Measurements from ENCODE around the gene STC2. TPM values are rescaled to one million over a fixed set of nuclear protein-coding genes. Genes with fewer than 3 reads are reported as not detected.
A peak's percentile ranks its signal among the peaks of the same experiment; 100 is the strongest.

The STC2 gene
- polyA plus RNA-seq, 3 donors, result 1.9 to 3.2 (median 2.9) TPM

DNA sequence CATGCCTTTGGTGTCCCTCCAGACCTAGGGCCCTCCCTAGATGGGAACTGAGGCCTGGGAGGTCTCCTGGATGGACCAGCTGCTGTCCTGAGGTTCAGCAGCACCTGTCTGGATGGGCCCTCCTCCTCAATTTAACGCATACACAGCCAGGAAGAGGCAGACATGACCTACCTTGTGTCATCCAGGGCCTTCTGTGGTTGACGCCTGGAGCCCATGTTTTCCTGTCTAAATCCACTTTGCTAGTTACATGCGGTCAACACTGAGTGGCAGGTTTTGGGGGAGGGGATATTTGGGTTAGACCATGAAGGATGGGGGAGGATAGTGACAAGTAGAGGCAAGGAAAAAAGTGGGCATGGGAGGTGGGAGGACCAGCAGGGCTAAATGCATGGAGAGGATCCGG lies 3.1 kb upstream of the STC2 start:
- DNase-seq (ENCODE audit: extremely low read depth in 1 of 11, low read depth in 9 of 11, low spot score in 4 of 11), result no peak

DNA sequence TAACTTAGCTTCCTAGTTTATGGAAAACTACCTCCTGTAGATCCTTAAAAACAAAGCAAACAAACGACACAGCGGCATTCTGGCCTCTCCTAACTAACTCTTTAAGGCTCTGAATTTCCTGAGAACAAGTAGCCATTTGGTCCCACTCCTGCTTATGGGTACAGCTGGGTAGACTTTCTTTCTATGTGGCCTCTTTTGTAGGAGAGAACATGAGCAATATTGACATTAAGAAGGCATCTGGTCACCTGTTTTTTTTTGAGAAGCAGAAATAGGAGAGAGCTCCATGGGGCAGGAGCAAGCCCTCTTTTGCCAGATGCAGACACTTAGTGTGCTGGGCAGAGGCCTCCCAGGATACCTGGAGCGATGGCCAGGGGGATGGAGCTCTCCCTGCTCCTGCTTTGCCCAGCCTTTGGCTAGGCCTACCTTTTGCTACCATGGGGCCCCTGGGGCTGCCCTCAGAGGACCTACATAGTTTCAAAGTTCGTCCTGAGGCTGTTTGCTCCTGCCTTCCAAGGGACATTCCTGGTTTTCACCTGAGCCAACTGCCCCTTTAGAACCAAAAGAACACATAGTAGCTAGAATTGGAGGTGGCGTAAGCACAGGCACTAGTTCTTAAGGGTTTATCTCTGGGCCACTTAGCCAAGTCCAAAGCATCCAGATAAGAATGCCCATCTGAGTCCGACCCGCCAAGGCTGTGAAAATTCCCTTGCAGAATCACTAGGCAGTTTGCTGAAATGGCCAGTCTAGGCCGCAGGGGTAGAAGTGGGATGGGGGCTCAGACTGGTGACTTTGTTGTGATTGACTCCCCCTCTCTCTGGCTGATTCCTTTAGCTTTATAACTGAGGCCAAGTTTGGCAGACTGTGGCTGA lies 2.4 kb upstream of the STC2 start:
- no peak for DNase-seq (ENCODE audit: extremely low read depth in 1 of 11, low read depth in 9 of 11, low spot score in 4 of 11)

DNA sequence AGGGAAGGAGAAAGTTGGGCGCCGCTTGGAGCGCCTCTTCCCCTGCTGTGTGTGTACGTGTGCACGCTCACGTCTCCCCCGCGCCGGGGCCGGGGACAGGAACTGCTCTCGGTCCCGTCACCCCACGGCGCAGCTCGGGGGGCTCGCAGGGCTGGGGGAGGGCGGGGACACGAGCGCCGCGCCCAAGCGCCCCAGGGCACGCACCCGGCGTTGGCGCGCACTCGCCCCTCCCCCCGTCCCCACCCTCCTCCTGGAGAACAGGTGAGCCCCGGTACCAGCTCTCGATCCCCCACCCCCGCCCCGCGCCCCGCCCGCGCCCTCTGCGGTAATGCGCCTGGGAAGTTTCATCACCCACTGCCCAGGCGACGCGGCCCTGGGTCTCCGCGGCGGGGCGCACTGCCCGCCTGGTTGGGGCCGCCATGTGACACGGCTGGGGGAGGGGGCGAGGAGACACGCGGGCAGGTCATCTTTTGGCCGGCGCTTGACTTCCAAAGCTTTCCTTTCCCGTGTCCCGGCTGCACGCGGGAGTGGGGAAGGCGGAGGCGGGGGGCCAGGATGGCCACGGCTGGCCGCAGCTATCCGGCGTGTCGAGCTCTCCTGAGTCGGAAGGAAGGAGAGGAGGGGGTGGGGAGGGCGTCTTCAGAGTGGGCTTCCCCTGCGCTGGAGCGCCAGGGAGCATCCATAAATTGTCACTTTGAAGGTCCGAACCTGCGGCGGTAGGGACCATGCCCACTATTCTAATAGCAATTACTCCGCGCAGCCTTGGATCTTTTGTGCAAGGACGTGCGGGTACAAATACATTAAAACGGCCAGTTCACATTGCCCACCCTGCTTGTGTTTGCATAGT lies 1.5 kb upstream of the STC2 start:
- DNase-seq (ENCODE audit: extremely low read depth in 1 of 11, low read depth in 9 of 11, low spot score in 4 of 11), result no peak

DNA sequence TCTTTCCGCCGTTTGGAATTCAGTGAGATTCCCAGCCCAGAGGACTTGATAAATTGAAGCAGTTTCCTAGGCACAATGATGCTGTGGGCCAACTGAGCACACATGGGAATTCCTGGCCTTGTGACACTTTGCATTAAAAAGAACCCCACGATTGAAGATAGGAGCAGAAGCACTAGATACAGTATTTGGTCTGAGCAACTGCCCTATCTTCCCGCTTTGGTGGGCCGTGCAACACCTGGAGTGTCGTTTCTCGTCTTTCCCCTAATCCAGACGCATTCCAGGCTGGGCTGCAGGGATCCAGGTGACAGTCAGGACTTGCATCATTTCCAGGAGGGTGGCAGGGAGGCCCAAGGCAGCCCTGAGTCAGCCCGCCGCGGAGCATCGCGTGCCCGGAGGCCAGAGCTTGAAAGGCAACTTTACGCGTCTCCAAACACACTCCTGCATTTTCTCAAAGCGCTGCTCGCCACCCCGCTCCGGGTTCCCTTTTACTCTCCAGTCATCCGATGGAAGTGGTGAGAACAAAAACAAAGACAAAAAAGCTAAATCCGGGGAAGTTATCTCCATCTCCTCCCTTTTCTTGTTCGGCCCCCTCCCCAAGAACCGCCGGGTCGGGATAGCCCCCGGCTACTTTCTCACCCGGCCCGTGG lies 753 bp upstream of the STC2 start:
- no peak for DNase-seq (ENCODE audit: extremely low read depth in 1 of 11, low read depth in 9 of 11, low spot score in 4 of 11)

DNA sequence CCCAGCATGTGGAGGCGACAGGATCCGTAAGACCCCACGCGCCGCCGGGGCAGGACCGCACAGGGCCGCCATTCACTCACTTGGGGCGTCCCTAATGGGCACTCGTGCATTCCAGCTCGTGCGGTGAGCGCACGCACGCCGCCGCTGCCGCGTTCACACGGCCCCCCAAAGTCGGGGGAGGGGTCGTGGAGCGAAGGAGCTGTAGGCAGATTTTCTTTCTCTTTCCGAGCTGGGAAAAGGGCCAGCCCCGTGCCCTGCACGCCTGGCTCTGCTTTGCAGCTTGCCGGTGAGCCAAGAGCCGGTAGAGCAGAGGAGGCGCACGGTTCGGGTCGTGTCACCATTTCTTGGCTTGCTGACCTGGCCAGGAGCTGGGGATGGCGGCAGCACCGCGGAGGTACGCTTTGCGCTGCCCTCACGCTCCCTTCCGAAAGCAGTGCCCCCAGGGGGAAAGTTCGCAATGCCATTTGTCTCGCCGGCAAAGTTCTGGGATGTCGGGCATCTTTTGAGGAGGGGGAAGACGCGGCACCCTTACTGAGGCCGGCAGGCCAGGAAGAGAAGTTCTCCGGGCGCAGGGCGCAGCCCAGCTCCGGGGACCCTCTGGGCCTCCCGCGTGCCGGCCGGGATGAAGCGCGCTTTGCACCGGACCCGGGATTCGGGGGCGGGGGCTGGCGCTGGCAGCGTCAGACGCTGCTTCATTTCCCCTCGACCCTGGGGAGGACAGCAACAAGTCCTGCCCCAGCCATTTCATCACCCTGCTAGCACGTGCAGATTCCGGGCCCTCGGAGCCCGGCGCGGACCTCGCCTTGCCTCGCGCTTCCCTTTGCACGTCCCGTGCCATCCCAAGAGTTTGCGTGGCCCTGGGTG lies 898 bp downstream of the STC2 start:
- DNase-seq (ENCODE audit: extremely low read depth in 1 of 11, low read depth in 9 of 11, low spot score in 4 of 11), result no peak

DNA sequence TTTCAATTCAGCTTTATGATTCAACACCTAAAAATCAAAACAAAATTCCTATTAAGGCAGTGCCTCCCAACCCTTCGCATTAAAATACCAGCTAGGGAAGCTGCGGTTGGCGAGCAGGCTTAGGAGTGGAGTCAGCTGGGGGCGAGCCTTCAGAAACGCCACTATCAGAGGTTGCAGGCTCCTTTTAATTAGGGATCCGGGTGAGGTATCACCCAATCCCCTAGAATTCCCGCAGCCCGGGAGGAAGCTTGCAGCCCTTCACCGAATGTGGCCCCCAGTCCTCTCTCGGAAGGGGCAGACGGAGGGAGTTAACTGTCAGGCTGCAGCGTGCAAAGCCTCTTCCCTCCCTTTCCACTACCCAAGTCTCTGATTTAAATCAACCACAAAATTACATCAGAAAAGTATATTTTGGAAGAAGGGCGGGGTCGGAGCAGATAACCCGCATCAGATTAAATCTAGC lies 1.7 kb downstream of the STC2 start:
- no peak for DNase-seq (ENCODE audit: extremely low read depth in 1 of 11, low read depth in 9 of 11, low spot score in 4 of 11)

DNA sequence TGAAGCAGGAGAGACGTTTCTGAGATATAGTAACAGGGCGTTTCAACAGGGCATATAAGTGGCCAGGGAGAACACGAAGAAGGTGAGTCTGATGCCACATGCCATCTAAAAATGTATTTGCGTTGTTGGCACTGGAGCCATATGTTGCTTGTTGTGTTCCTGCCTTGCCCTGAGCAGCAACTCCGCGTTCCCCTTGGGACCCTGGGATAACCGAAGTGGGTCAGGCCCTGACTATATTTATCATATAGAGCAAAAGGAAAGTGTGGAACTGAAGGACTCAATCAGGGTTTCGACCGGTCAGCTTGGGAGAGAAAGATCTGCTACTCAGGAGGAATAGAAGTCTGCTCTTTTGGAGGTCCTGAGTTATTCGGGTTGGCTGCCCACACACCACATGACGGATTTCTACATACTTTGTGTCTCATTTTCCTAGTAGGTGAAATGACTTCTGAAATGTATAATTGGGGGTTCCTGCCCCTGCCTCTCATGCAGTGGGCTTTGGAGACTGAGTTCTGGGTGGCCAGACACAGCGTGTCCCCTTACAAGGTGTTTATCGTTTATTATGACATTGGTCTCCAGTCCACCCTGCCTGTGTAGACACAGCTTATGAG lies 3.0 kb downstream of the STC2 start:
- no peak for DNase-seq (ENCODE audit: extremely low read depth in 1 of 11, low read depth in 9 of 11, low spot score in 4 of 11)

DNA sequence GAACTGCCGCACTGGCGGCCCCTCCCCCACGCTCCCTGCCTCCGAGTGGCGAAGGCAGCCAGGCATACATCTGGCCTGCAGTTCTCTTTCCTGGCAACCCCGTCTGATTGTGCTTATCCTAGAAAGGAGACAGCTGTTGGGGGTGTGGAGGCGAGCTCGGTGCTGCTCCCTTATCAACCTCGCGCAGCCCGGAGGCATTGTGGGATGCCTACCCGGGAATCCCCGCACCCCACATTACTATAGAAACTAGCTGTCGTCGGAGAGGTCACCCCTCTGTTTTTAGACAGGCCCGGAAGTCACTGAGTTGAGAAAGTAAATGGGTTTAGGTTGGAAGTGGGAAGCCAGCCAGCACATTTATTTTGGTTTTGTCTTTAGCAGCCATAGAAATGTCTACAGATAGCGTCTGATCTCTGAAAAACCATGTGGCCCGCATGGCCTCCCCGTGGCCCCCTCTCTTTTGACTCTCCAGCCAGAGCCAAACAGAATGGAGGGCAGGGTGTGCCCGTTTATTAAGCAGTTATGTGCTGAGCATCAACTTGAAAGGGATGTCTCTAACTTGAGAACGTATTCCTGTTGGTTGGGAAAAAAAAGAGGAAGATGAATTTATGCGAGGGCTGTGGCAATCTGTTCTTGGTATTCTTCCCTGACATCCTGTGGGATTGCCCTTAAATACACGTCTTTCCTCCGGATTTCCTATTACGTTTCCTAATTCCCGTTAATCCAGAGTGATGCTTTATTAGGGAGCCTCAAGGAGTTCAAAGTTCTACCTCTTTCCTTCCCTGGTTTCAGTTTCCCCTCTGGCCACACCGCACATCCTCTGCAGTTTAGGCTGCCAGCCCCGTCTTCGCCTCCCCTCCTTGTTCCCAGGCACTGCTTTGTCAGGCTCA lies 3.9 kb downstream of the STC2 start:
- peak in 1 of 11 donors; percentile 66 for DNase-seq (ENCODE audit: extremely low read depth in 1 of 11, low read depth in 9 of 11, low spot score in 4 of 11)

DNA sequence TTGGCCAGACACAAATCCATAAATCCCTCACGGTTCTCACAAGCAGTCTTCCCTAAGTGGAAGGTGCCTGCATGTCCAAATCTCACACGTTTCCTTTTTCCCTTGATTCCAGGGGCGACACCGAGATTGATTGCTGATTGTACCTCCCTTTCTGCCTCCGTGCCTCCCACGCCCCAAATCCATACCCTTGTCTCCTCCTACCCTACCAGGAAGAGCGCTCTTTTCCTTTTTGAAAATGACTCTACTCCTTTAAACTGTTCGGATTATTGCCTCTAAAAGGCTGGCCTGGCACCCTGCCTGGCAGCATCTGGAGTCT lies 4.5 kb downstream of the STC2 start:
- no peak for DNase-seq (ENCODE audit: extremely low read depth in 1 of 11, low read depth in 9 of 11, low spot score in 4 of 11)

DNA sequence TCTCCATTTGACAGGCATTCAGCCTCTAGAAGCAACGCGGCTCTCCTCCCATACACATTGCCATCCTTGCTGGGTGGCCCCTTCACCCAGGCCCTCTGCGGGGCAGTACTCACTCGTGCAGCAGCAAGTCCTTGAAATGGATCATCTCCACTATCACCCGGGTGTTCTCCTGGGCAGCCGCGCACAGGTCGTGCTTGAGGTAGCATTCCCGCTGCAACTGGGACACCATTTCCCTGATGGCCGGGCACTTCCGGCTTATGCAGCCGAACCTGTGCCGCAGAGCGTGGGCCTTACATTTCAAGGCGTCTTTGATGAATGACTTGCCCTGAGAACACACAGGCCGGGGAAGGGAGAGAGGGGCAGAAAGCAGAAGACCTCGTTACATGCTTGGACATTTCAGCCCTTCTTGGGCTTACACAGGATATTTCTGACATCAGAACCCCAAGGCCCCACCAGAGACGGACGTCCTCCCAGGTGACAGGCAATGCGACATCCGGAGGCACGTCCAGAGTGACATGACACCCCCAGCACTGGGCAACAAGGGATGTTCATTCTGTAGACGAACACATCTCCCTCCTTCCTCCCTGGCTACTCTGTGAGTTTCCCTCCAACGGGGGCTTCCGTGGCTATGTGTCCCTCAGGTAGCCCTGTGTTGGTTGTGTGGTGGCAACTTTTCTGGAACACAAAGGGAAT lies 5.0 kb downstream of the STC2 start:
- DNase-seq (ENCODE audit: extremely low read depth in 1 of 11, low read depth in 9 of 11, low spot score in 4 of 11), result no peak

DNA sequence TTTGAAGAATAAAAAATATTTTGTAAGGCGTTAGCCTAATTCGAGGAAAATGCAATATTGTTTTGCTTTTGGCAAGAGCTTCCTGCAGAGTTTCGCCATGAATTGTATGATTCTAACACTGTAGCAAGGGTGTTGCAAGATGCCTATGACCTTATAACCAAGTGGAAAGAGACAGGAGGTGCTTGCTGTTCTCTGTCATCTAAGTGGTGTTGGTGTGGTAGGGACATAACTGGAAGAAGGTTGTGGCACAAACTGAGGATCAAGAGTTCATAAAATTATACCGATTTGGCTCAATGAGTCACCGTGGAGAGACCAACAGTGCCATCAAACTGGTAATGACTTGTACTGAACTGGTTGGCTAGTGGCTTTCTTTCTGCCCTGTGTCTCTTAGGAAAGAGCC lies 6.3 kb downstream of the STC2 start:
- no peak for DNase-seq (ENCODE audit: extremely low read depth in 1 of 11, low read depth in 9 of 11, low spot score in 4 of 11)

DNA sequence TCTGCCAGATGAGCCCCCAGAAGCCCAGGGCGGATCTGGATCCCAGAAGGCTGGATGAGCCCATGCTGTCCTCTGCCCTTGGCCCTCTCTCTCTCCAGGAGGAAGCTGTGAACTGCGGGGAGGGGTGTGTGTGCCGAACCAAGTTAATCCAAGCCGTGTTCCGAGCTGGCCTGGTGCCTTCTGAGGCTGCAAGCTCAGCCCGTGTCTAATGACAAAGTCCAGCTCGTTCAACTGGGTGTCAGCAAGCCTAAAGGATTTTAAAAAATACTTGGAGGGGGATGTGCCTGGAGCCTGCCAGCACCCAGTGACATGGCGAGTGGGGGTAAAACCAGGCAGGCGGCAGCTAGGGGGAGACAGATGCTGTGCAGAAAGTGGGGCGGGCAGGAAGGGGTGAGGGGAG lies 8.0 kb downstream of the STC2 start:
- DNase-seq (ENCODE audit: extremely low read depth in 1 of 11, low read depth in 9 of 11, low spot score in 4 of 11), result no peak

DNA sequence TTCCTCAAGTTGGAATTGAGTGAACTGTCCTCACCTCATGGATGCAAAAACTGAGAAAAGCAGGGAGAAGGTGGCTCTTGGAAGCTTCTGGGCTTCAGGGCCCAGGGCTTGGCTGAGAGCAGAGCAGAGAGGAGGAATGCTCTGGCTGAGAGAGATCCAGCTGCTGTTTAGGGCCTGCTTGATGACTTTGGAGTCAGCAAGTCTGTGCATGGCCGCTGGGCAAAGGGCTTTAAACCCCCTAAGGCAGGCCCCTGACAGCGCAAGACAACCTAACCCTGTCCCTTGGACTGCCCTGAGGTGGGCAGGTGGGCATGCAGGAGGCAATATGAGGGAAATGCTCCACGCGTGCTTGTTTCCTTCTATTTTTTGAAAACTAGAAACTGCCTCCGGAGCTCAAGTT lies 8.6 kb downstream of the STC2 start:
- no peak for DNase-seq (ENCODE audit: extremely low read depth in 1 of 11, low read depth in 9 of 11, low spot score in 4 of 11)

DNA sequence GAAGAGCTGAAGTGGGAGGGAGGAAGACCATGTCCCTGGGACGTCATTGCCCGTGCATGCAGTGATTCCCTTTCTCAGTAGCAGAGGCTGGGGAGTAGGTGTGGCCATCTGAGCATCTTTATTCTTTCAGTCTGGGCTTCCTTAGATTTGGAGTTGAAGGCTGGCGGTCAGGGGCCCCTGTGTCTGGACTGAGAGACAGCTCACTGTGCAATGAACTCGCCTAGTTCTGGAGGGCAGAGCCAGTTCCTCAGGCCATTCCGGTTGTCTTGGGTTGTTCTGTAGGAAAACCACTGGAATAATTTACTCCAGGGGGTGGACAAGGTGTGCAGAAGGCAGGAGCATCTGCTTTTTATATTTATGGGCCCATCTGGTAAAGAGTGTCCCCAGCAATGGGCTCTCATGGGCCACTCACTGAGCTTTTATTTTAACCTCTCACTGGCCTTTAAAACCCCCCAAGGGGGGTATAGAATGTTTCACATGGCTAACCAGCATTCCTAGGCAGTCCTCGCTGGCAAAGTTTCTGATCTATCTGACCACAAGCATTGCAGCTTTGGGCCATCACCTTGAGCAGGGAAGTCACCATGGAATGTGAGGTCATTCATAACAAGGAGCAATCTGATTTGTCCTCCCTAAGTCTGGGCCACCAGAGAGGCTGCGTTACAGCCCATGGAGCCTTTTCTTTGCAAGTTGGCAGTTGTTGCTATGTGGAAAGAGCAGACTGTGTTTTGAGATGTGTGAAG lies 9.2 kb downstream of the STC2 start:
- DNase-seq (ENCODE audit: extremely low read depth in 1 of 11, low read depth in 9 of 11, low spot score in 4 of 11), result no peak

DNA sequence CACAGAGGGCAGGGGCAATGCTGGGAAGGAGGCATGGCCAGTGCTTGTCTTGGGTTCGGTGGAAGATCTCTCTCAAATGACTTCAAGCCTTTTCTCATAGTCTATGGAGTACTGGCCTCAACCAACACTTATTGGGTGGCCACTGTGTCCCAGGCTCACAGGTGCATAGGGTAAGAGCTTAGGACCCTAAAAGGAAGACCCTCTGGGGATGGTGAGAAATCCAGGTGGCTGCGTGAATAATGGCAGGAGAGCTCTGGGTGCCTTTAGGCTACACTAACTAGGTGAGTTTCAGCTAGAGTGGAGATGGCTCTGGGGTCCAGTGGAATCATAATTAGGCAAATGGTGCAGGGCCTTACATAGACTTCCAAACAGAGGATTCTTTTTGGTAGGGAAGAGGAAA lies 9.9 kb downstream of the STC2 start:
- DNase-seq (ENCODE audit: extremely low read depth in 1 of 11, low read depth in 9 of 11, low spot score in 4 of 11), result no peak

DNA sequence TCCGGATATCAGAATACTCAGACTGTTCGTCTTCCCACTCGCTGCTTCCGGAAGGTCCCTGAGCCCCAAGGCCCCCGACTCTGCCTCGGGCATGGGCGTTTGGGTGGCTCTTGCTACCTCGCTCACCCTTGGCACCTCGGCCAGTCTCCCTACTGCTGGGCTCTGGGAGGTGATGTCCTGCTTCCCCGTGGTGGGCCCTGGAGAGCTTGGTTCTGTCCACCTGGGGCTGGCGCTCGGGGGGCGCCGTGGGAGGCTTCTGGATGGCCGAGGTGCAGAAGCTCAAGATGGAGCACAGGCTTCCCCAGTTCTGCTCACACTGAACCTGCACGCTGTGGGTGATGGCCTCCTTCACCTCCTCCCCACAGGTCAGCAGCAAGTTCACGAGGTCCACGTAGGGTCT lies 10.4 kb downstream of the STC2 start:
- no peak for DNase-seq (ENCODE audit: extremely low read depth in 1 of 11, low read depth in 9 of 11, low spot score in 4 of 11)

Measured in renal cortex interstitium (tissue), 11 donors.